OCI-LY1 (cell line): ENCODE measurements around the gene KDM3A.

ENCODE experiments used
- H2AFZ ChIP-seq: fragments of 200-600 bp; sonication (generic), shearing (Covaris generic); 2 replicates; pipeline ENCODE4 v1.6.0; 2014; ENCODE audit warnings: antibody characterized with exemption, mild to moderate bottlenecking, low read length
- H3F3A ChIP-seq: fragments of 200-600 bp; sonication (generic), shearing (Covaris generic); 2 replicates; pipeline ENCODE4 v1.6.0; 2014; ENCODE audit warnings: mild to moderate bottlenecking, antibody characterized with exemption, low read length, moderate library complexity; ENCODE audit not compliant: insufficient read depth
- H3K27ac ChIP-seq: fragments of 200-600 bp; sonication (generic); 2 replicates; pipeline ENCODE4 v1.5.1; 2014; ENCODE audit warnings: low read length, mixed run types, mild to moderate bottlenecking, low read depth; ENCODE audit not compliant: poor library complexity, severe bottlenecking
- H3K27me3 ChIP-seq: fragments of 200-600 bp; sonication (generic); 2 replicates; pipeline ENCODE4 v1.6.0; 2014; ENCODE audit warnings: antibody characterized with exemption, mild to moderate bottlenecking, low read length, moderate library complexity; ENCODE audit not compliant: insufficient read depth
- H3K36me3 ChIP-seq: fragments of 200-600 bp; sonication (generic); 2 replicates; pipeline ENCODE4 v1.6.1; 2014; ENCODE audit warnings: mild to moderate bottlenecking, antibody characterized with exemption, low read length, moderate library complexity, mixed read lengths; ENCODE audit not compliant: insufficient read depth
- H3K4me1 ChIP-seq: fragments of 200-600 bp; sonication (generic); 2 replicates; pipeline ENCODE4 v1.5.1; 2014; ENCODE audit warnings: mild to moderate bottlenecking, low read length, moderate library complexity; ENCODE audit not compliant: insufficient read depth, severe bottlenecking
- H3K4me2 ChIP-seq: fragments of 200-600 bp; sonication (generic), shearing (Covaris generic); 2 replicates; pipeline ENCODE4 v1.6.1; 2014; ENCODE audit warnings: low read length
- H3K4me3 ChIP-seq: fragments of 200-600 bp; sonication (generic); 2 replicates; pipeline ENCODE4 v1.5.1; 2014; ENCODE audit warnings: low read length, low read depth, mild to moderate bottlenecking, mixed read lengths; ENCODE audit not compliant: poor library complexity, severe bottlenecking
- H3K79me2 ChIP-seq: fragments of 200-600 bp; shearing (Covaris generic); 2 replicates; pipeline ENCODE4 v1.6.1; 2016; ENCODE audit warnings: mixed run types, low read length, mixed read lengths; ENCODE audit not compliant: insufficient read depth
- H3K9ac ChIP-seq: fragments of 200-600 bp; sonication (generic), shearing (Covaris generic); 2 replicates; pipeline ENCODE4 v1.6.1; 2014; ENCODE audit warnings: mild to moderate bottlenecking, low read length, mixed read lengths
- H3K9me2 ChIP-seq: fragments of 200-600 bp; sonication (generic), shearing (Covaris generic); 2 replicates; pipeline ENCODE4 v1.6.1; 2014; ENCODE audit warnings: low read depth, mild to moderate bottlenecking, low read length, mixed read lengths
- H3K9me3 ChIP-seq: fragments of 200-600 bp; shearing (Covaris generic); 2 replicates; pipeline ENCODE4 v1.6.1; 2014; ENCODE audit warnings: low read length, mixed read lengths
- H4K20me1 ChIP-seq: fragments of 200-600 bp; sonication (generic), shearing (Covaris generic); 2 replicates; pipeline ENCODE4 v1.6.0; 2016; ENCODE audit warnings: mild to moderate bottlenecking, low read length; ENCODE audit not compliant: insufficient read depth
- CTCF ChIP-seq: fragments of 200-600 bp; sonication (generic), shearing (Covaris generic); IDR thresholded peaks from 2 replicates; pipeline ENCODE4 v1.5.1; 2017; ENCODE audit warnings: mild to moderate bottlenecking, antibody characterized with exemption, low read length, moderate library complexity, mixed read lengths
- EZH2 ChIP-seq: fragments of 200-600 bp; sonication (generic), shearing (Covaris generic); IDR thresholded peaks from 2 replicates; pipeline ENCODE4 v1.8.0; 2017; ENCODE audit warnings: borderline replicate concordance, mixed run types, mild to moderate bottlenecking, antibody characterized with exemption, low read length, moderate library complexity, mixed read lengths

Gene KDM3A

GRCh38 chr2:86485103-86485502, 43.9 kb downstream of the KDM3A start:
- TF ChIP-seq EZH2 (no peak), CTCF (no peak)
- no peaks in the 10 kb centered on the region for H3K27me3 ChIP-seq
- no peak overlapping the region for H3K27ac ChIP-seq
- no peak overlapping the region for H2AFZ ChIP-seq
- no peaks in the 10 kb centered on the region for H3K9me2 ChIP-seq
- H3F3A ChIP-seq, result no peaks in the 10 kb centered on the region
- H4K20me1 ChIP-seq, result no peaks in the 10 kb centered on the region
- no peaks in the 10 kb centered on the region for H3K4me1 ChIP-seq
- no peaks in the 10 kb centered on the region for H3K9me3 ChIP-seq
- no peak overlapping the region for H3K9ac ChIP-seq
- no peaks in the 10 kb centered on the region for H3K79me2 ChIP-seq
- no peak overlapping the region for H3K4me3 ChIP-seq
- peaks cover 100% of the 10 kb centered on the region for H3K36me3 ChIP-seq
- H3K4me2 ChIP-seq, result no peak overlapping the region

GRCh38 chr2:86485802-86486201, 44.6 kb downstream of the KDM3A start:
- no peak overlapping the region for H3K4me3 ChIP-seq
- H2AFZ ChIP-seq, result no peak overlapping the region
- TF ChIP-seq CTCF, result no peak
- no peak for TF ChIP-seq EZH2
- no peaks in the 10 kb centered on the region for H3K9me2 ChIP-seq
- H3K4me1 ChIP-seq, result no peaks in the 10 kb centered on the region
- no peaks in the 10 kb centered on the region for H3F3A ChIP-seq
- H3K27me3 ChIP-seq, result no peaks in the 10 kb centered on the region
- H4K20me1 ChIP-seq, result no peaks in the 10 kb centered on the region
- H3K36me3 ChIP-seq, result peaks cover 100% of the 10 kb centered on the region
- no peaks in the 10 kb centered on the region for H3K79me2 ChIP-seq
- no peak overlapping the region for H3K4me2 ChIP-seq
- no peak overlapping the region for H3K9ac ChIP-seq
- H3K27ac ChIP-seq, result no peak overlapping the region
- H3K9me3 ChIP-seq, result no peaks in the 10 kb centered on the region

GRCh38 chr2:86487062-86487461, 45.9 kb downstream of the KDM3A start:
- Histone ChIP-seq H2AFZ (no peak overlapping the region), H3K27me3 (no peaks in the 10 kb centered on the region), H3K4me1 (no peaks in the 10 kb centered on the region), H3K36me3 (peaks cover 100% of the 10 kb centered on the region), H3K9me2 (no peaks in the 10 kb centered on the region), H3K4me3 (no peak overlapping the region), H3K79me2 (no peaks in the 10 kb centered on the region), H4K20me1 (no peaks in the 10 kb centered on the region), H3K27ac (no peak overlapping the region), H3F3A (no peaks in the 10 kb centered on the region), H3K4me2 (no peak overlapping the region), H3K9me3 (no peaks in the 10 kb centered on the region), H3K9ac (no peak overlapping the region)
- TF ChIP-seq CTCF (no peak), EZH2 (no peak)
